Breast epithelium (tissue), 3 donors: ENCODE data around the gene CD72.
A peak's percentile ranks its signal among the peaks of the same experiment; 100 is the strongest.

Experiments used
- CTCF ChIP-seq, 3 donors: fragments of 450-650 bp; IDR thresholded peaks; one replicate each; pipeline ENCODE4 v1.5.1; 2016 to 2017; ENCODE audit warnings: antibody characterized with exemption in 3 of 3, mild to moderate bottlenecking in 3 of 3, moderate library complexity in 3 of 3
- POLR2AphosphoS5 ChIP-seq, 3 donors: sonication (generic); formaldehyde crosslinking; IDR thresholded peaks; one replicate each; pipeline ENCODE4 v1.6.1; 2017; ENCODE audit warnings: antibody characterized with exemption in 3 of 3

GRCh38 chr9:35611230-35611797 is 6.9 kb downstream of the CD72 start:
- TF ChIP-seq POLR2AphosphoS5 (IDR thresholded peaks at IDR 0.05) (no peak), CTCF (IDR thresholded peaks at IDR 0.05) (peak; percentile 33 to 49 (median 36))
